ENCODE data around the gene TBC1D2B.

DNA sequence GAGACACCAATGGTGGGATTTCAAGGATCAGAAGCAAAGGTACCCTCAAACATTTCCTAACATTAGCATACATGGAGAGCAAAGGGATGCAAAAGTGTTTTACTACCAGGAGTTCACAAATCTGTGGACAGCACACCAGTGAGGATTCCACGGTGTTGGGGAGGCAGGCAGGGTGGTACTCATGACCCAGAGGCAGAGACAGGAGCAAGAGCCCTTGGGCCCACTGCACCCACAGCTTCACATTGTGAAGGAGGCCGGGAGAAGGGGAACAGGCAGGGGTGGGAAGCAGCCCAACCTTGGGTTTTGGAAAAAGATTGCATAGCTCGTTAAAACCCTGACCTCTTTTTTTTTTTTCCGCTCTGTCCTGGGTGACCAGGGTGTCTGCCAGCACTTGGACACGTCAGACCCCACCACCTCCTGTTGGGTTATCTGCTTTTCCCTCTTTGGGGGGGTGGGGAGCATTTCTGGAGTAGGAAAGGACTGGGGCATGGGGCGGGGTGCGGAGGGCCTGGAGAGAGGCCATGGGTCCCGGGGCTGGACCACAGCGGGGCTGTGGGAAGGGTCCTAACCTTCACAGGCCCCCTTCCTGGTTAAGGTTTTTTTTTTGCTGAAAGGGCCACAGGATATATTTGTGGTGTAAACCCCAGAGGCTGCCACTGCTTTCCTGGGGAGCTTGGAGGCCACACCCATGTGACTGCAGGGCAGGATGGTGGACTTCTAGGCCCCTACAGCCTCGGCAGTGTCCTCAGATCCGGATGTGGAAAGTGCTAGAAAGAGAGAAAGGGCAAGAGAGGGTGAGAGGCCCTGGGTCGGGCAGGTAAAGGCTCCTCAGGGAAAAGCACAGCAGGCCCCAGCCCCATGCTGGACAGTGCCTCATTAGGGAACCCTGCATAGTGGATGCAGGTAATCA, 27.3 kb upstream of the TBC1D2B start:
- TF ChIP-seq, protein P1, sequence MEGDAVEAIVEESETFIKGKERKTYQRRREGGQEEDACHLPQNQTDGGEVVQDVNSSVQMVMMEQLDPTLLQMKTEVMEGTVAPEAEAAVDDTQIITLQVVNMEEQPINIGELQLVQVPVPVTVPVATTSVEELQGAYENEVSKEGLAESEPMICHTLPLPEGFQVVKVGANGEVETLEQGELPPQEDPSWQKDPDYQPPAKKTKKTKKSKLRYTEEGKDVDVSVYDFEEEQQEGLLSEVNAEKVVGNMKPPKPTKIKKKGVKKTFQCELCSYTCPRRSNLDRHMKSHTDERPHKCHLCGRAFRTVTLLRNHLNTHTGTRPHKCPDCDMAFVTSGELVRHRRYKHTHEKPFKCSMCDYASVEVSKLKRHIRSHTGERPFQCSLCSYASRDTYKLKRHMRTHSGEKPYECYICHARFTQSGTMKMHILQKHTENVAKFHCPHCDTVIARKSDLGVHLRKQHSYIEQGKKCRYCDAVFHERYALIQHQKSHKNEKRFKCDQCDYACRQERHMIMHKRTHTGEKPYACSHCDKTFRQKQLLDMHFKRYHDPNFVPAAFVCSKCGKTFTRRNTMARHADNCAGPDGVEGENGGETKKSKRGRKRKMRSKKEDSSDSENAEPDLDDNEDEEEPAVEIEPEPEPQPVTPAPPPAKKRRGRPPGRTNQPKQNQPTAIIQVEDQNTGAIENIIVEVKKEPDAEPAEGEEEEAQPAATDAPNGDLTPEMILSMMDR (IDR thresholded peaks at IDR 0.05): no peak
- no peak for TF ChIP-seq POLR2A (IDR thresholded peaks at IDR 0.05; ENCODE audit: low read depth)

Measured in esophagus muscularis mucosa (tissue), 3 donors.